Ovary (tissue), 9 donors: ENCODE data around the gene SHISA6. TPM values are rescaled to one million over a fixed set of nuclear protein-coding genes. Genes with fewer than 3 reads are reported as not detected.

ENCODE experiments used
- DNase-seq, 5 donors: peaks; one replicate each; pipeline ENCODE4 v3.0.0-alpha.2; 2019 to 2020
- H3K27ac ChIP-seq, 2 donors: fragments of 200-600 bp; one replicate each; pipeline versions ENCODE4 v1.5.1 to v1.8.0; 2019 to 2022
- H3K27me3 ChIP-seq: fragments of 200-600 bp; one replicate; pipeline ENCODE4 v1.8.0; 2022
- H3K36me3 ChIP-seq: fragments of 200-600 bp; sonication (generic); one replicate; pipeline ENCODE4 v1.5.1; 2019
- H3K4me1 ChIP-seq: one replicate; pipeline ENCODE4 v1.8.1; 2013; ENCODE audit warnings: mild to moderate bottlenecking, moderate library complexity; ENCODE audit not compliant: insufficient read depth
- H3K4me3 ChIP-seq: fragments of 200-600 bp; sonication (generic); one replicate; pipeline ENCODE4 v1.5.1; 2017
- H3K9me3 ChIP-seq, 2 donors: fragments of 200-600 bp in 1 of 2; sonication (generic) in 1 of 2; one replicate each; pipeline versions ENCODE4 v1.5.1 to v1.8.1; 2013 to 2019; ENCODE audit warnings: mild to moderate bottlenecking in 1 of 2, moderate library complexity in 1 of 2
- CTCF ChIP-seq, 3 donors: fragments of 450-650 bp in 2 of 3; fragments of 200-600 bp in 1 of 3; IDR thresholded peaks; one replicate each; pipeline versions ENCODE4 v1.5.1 to v1.8.0; 2016 to 2022; ENCODE audit warnings: antibody characterized with exemption in 3 of 3, mild to moderate bottlenecking in 1 of 3
- EP300 ChIP-seq: sonication (generic); formaldehyde crosslinking; IDR thresholded peaks from one replicate; pipeline ENCODE4 v1.6.1; 2017; ENCODE audit warnings: antibody characterized with exemption
- POLR2A ChIP-seq: fragments of 450-650 bp; IDR thresholded peaks from one replicate; pipeline ENCODE4 v1.6.1; 2017; ENCODE audit warnings: antibody characterized with exemption, mild to moderate bottlenecking, moderate library complexity
- whole genome bisulfite sequencing, 3 donors: extraction: QIAGEN DNeasy Blood & Tissue Kit in 1 of 3; methylation state at CpG; one replicate each; pipeline versions ENCODE4 v1.1.5 to v1.1.7; 2013 to 2017; 5-methylcytosine and 5-hydroxymethylcytosine counted together
- intact Hi-C, 4 donors: fragments of 100-400 bp; cut with DNase I; formaldehyde crosslinking; loops; one replicate each; pipeline versions ENCODE4 v1.11.0 to v1.15.1; 2022 to 2023
- polyA plus RNA-seq, 2 donors: library from polyadenylated mRNA; stranded (reverse); fragments of 200-250 nt in 1 of 2; fragments of 350-450 nt in 1 of 2; fragmentation: Illumina TruSeq in 1 of 2; extraction: RNeasy Lipid Tissue Mini Kit (QIAGEN cat#74804) in 1 of 2; gene quantifications; one replicate each; pipeline ENCODE4 v1.2.3, GENCODE V29; 2013 to 2014
- total RNA-seq, 7 donors: library from RNA; depleted of rRNA in 2 of 7; stranded (reverse); fragments of >200 nt in 2 of 7; fragmentation: NEBNext Ultra II Directional in 3 of 7; extraction: Animal tissue kit (Norgen Biotek cat#: 25700) in 3 of 7; gene quantifications; one replicate each; pipeline versions ENCODE4 v1.1.0 to v1.2.4, GENCODE V29; 2016 to 2023
- donor health status: DM: no; HTN: no; CAD: no; lungs with moderate emphysema.
- donor health status: DM: no; HTN: no; CAD: no.
- donor health status: Bipolar disorder and iron deficiency.
- donor health status: DM: yes; HTN: yes; CAD: no.
- donor health status: DM: no; HTN: no; CAD: no.
- donor health status: DM: yes; HTN: yes; CAD: no.

SHISA6 gene
- total and polyA plus RNA-seq, 9 donors: 0.10 to 1.5 (median 0.38) TPM

- Histone ChIP-seq H3K4me3 (no peak overlapping the region), H3K27me3 (no peaks in the 10 kb centered on the region), H3K4me1 (no peaks in the 10 kb centered on the region), H3K27ac (no peak overlapping the region), H3K36me3 (no peaks in the 10 kb centered on the region), H3K9me3 (no peaks in the 10 kb centered on the region)
- DNase-seq: no peak
- 72 to 85% (median 74%) methylated on average over 11 of the region's 11 CpGs for WGBS, 3 donors
- intact Hi-C loops: no loop called here
- TF ChIP-seq POLR2A (no peak), CTCF (IDR thresholded peaks at IDR 0.05) (no peak), EP300 (no peak)
These were observed 10.6 kb downstream of the SHISA6 start for GRCh38 chr17:11251561-11252107.

- Histone ChIP-seq H3K4me1 (no peaks in the 10 kb centered on the region), H3K27me3 (no peaks in the 10 kb centered on the region), H3K4me3 (no peak overlapping the region), H3K27ac (no peak overlapping the region), H3K36me3 (no peaks in the 10 kb centered on the region), H3K9me3 (no peaks in the 10 kb centered on the region)
- 75 to 85% (median 78%) methylated on average over 11 of the region's 11 CpGs for WGBS, 3 donors
- intact Hi-C loops: no loop called here
- DNase-seq: no peak
- TF ChIP-seq EP300 (no peak), CTCF (IDR thresholded peaks at IDR 0.05) (no peak), POLR2A (no peak)
These were observed 11.1 kb downstream of the SHISA6 start for GRCh38 chr17:11252146-11252545.

GRCh38 chr17:11256877-11257276 lies 15.9 kb downstream of the SHISA6 start:
- intact Hi-C loops: no loop called here
- TF ChIP-seq CTCF (IDR thresholded peaks at IDR 0.05) (no peak), POLR2A (no peak), EP300 (no peak)
- H3K4me3 ChIP-seq: no peak overlapping the region
- no peak overlapping the region for H3K27ac ChIP-seq
- no peaks in the 10 kb centered on the region for H3K36me3 ChIP-seq
- H3K4me1 ChIP-seq: no peaks in the 10 kb centered on the region
- no peaks in the 10 kb centered on the region for H3K9me3 ChIP-seq
- WGBS, 3 donors: 58 to 68% (median 66%) methylated on average over 11 of the region's 11 CpGs
- H3K27me3 ChIP-seq: no peaks in the 10 kb centered on the region
- DNase-seq: no peak

GRCh38 chr17:11264183-11264871 lies 23.3 kb downstream of the SHISA6 start:
- no peaks in the 10 kb centered on the region for H3K4me1 ChIP-seq
- no peaks in the 10 kb centered on the region for H3K27me3 ChIP-seq
- H3K9me3 ChIP-seq: peaks cover 3 to 4% of the 10 kb centered on the region in 2 donors
- WGBS, 3 donors: 72 to 85% (median 72%) methylated on average over 2 of the region's 2 CpGs
- no peak overlapping the region for H3K4me3 ChIP-seq
- H3K27ac ChIP-seq: no peak overlapping the region
- intact Hi-C loops: no loop called here
- TF ChIP-seq POLR2A (no peak), EP300 (no peak), CTCF (IDR thresholded peaks at IDR 0.05) (no peak)
- DNase-seq: no peak
- H3K36me3 ChIP-seq: no peaks in the 10 kb centered on the region
